MCF 10A (cell line): Measurements from ENCODE around the gene PLK5. TPM values are rescaled to one million over a fixed set of nuclear protein-coding genes. Genes with fewer than 3 reads are reported as not detected.
A peak's percentile ranks its signal among the peaks of the same experiment; 100 is the strongest.

Experiments
- BruUV-seq: library from RNA; stranded (reverse); fragments of 400-500 nt; replicated peaks from 2 replicates; lab custom pipeline; 2021; lab: Mats Ljungman, UMichigan
- CTCF ChIA-PET: fragments of 300-600 bp; sonication (Branson Sonifier 250); formaldehyde crosslinking; extraction: SDS; loops from one replicate; lab custom pipeline; 2021; ENCODE audit warnings: antibody characterized with exemption, inconsistent platforms; lab: Yijun Ruan, JAX
- POLR2A ChIA-PET: fragments of 300-600, 350-650 bp; sonication (Branson Sonifier 250); formaldehyde crosslinking; extraction: SDS; loops from one replicate; lab custom pipeline; 2020; ENCODE audit warnings: antibody characterized with exemption, inconsistent platforms; lab: Yijun Ruan, JAX
- DNase-seq: peaks from one replicate; pipeline ENCODE4 v3.0.0-alpha.2; 2018; ENCODE audit not compliant: unreplicated experiment
- H3K27ac Mint-ChIP-seq: one replicate; pipeline ENCODE4 v1.8.0; 2022; ENCODE audit warnings: mild to moderate bottlenecking, low read depth, mixed read lengths; ENCODE audit not compliant: unreplicated experiment
- H3K27me3 Mint-ChIP-seq: one replicate; pipeline ENCODE4 v1.8.0; 2022; ENCODE audit warnings: mixed read lengths; ENCODE audit not compliant: insufficient read depth, unreplicated experiment
- H3K36me3 Mint-ChIP-seq: one replicate; pipeline ENCODE4 v1.8.0; 2022; ENCODE audit warnings: mild to moderate bottlenecking, moderate library complexity, mixed read lengths; ENCODE audit not compliant: insufficient read depth, unreplicated experiment
- H3K4me1 Mint-ChIP-seq: one replicate; pipeline ENCODE4 v1.8.0; 2022; ENCODE audit warnings: mixed read lengths; ENCODE audit not compliant: insufficient read depth, unreplicated experiment
- H3K4me3 Mint-ChIP-seq: one replicate; pipeline ENCODE4 v1.8.0; 2022; ENCODE audit warnings: mild to moderate bottlenecking, moderate library complexity, mixed read lengths; ENCODE audit not compliant: unreplicated experiment
- H3K9me3 Mint-ChIP-seq: one replicate; pipeline ENCODE4 v1.8.0; 2022; ENCODE audit warnings: mixed read lengths; ENCODE audit not compliant: unreplicated experiment
- CTCF ChIP-seq: fragments of 200-600 bp; IDR thresholded peaks from one replicate; pipeline ENCODE4 v1.8.0; 2022; ENCODE audit warnings: antibody characterized with exemption, mild to moderate bottlenecking; ENCODE audit not compliant: unreplicated experiment
- intact Hi-C: fragments of 100-400 bp; cut with micrococcal nuclease; formaldehyde crosslinking; loops from 2 replicates; pipeline ENCODE4 v1.14.1; 2022
- total RNA-seq: library from RNA; stranded (reverse); gene quantifications from 2 replicates; pipeline ENCODE4 v1.2.3, GENCODE V29; 2022

PLK5 gene
- total RNA-seq, 1 experiment from 2014 or later, result 0.21 TPM

- Mint-ChIP-seq H3K27me3 (peaks cover 17% of the 10 kb centered on the region), H3K27ac (no peak overlapping the region), H3K9me3 (no peaks in the 10 kb centered on the region), H3K4me3 (no peak overlapping the region), H3K36me3 (peaks cover 21% of the 10 kb centered on the region), H3K4me1 (no peaks in the 10 kb centered on the region)
- ChIA-PET CTCF (no interaction called here), POLR2A (no interaction called here)
- no TSS peak for BruUV-seq
- DNase-seq, result no peak
- no peak for TF ChIP-seq CTCF
- intact Hi-C loops, result no loop called here
These were observed 47.5 kb downstream of the PLK5 start for GRCh38 chr19:1571358-1571757.

- H3K9me3 Mint-ChIP-seq, result no peaks in the 10 kb centered on the region
- POLR2A ChIA-PET, result interaction anchor here (1.3 kb wide), 1 partner anchor 18 kb away, joined by 3 read pairs; no protein-coding TSS in a partner anchor
- no TSS peak for BruUV-seq
- intact Hi-C loops, result no loop called here
- H3K4me1 Mint-ChIP-seq, result no peaks in the 10 kb centered on the region
- CTCF ChIA-PET, result interaction anchor here (0.6 to 1.2 kb wide), 2 partner anchors 27 to 264 kb away, joined by 3 to 5 read pairs; no protein-coding TSS in a partner anchor
- H3K27me3 Mint-ChIP-seq, result peaks cover 17% of the 10 kb centered on the region
- H3K36me3 Mint-ChIP-seq, result peaks cover 30% of the 10 kb centered on the region
- H3K27ac Mint-ChIP-seq, result peak overlapping the region; percentile 28
- DNase-seq, result no peak
- TF ChIP-seq CTCF, result no peak
- no peak overlapping the region for H3K4me3 Mint-ChIP-seq
These were observed 48.9 kb downstream of the PLK5 start for GRCh38 chr19:1572795-1573194.

- Mint-ChIP-seq H3K36me3 (peaks cover 44% of the 10 kb centered on the region), H3K9me3 (no peaks in the 10 kb centered on the region), H3K4me1 (no peaks in the 10 kb centered on the region), H3K27me3 (peaks cover 14% of the 10 kb centered on the region), H3K4me3 (no peak overlapping the region), H3K27ac (no peak overlapping the region)
- TF ChIP-seq CTCF, result no peak
- intact Hi-C loops, result no loop called here
- BruUV-seq, result TSS peak; percentile 9
- ChIA-PET POLR2A (interaction anchor here (2.2 kb wide), 1 partner anchor 16 kb away, joined by 11 read pairs; no protein-coding TSS in a partner anchor), CTCF (interaction anchor here (0.7 to 1.0 kb wide), 2 partner anchors 9 to 44 kb away, joined by 3 read pairs; no protein-coding TSS in a partner anchor)
- DNase-seq, result no peak
These were observed 50.7 kb downstream of the PLK5 start for GRCh38 chr19:1574354-1575136.

GRCh38 chr19:1575323-1576241 lies 51.7 kb downstream of the PLK5 start:
- Mint-ChIP-seq H3K4me3 (no peak overlapping the region), H3K27me3 (peaks cover 4% of the 10 kb centered on the region), H3K9me3 (no peaks in the 10 kb centered on the region), H3K4me1 (no peaks in the 10 kb centered on the region), H3K36me3 (peaks cover 55% of the 10 kb centered on the region), H3K27ac (no peak overlapping the region)
- BruUV-seq, result no TSS peak
- no peak for TF ChIP-seq CTCF
- CTCF ChIA-PET, result interaction anchor here (0.7 to 1.0 kb wide), 2 partner anchors 8 to 45 kb away, joined by 3 read pairs; no protein-coding TSS in a partner anchor
- intact Hi-C loops, result no loop called here
- POLR2A ChIA-PET, result interaction anchor here (2.2 kb wide), 1 partner anchor 15 kb away, joined by 11 read pairs; no protein-coding TSS in a partner anchor
- no peak for DNase-seq
